ENCODE results near the gene SFXN5. TPM values are rescaled to one million over a fixed set of nuclear protein-coding genes. Genes with fewer than 3 reads are reported as not detected.

Gene SFXN5
- total RNA-seq, 1 experiment from 2014 or later = 25.9 TPM

- DNase-seq (ENCODE audit: low spot score) = no peak
- Mint-ChIP-seq H3K4me1 (peaks cover 18% of the 10 kb centered on the region), H3K27me3 (ENCODE audit: low read depth) (peaks cover 12% of the 10 kb centered on the region), H3K4me3 (no peak overlapping the region), H3K9me3 (no peaks in the 10 kb centered on the region), H3K27ac (no peak overlapping the region), H3K36me3 (no peaks in the 10 kb centered on the region)
- ATAC-seq = no peak
- ChIA-PET POLR2A (interaction anchor here (0.9 to 2.1 kb wide), 2 partner anchors 11 kb away, joined by 3 to 5 read pairs; partner anchors contain the start of gene EMX1), CTCF (interaction anchor here (3.1 to 8.3 kb wide), 4 partner anchors 24 to 46 kb away, joined by 23 to 113 read pairs (median 34); partner anchors contain the start of gene SPR)
- TF ChIP-seq RORB (CRISPR knock-in tag; IDR thresholded peaks at IDR 0.05) = no peak
- TF ChIP-seq SMAD4 (CRISPR knock-in tag; IDR thresholded peaks at IDR 0.05) = no peak
- TF ChIP-seq KAT7 (CRISPR knock-in tag; IDR thresholded peaks at IDR 0.05; ENCODE audit: borderline replicate concordance) = no peak
- no peak for TF ChIP-seq NR3C1 (CRISPR knock-in tag; conservative IDR thresholded peaks at IDR 0.05; ENCODE audit: low read depth)
- no peak for TF ChIP-seq AFF4 (CRISPR knock-in tag; IDR thresholded peaks at IDR 0.05; ENCODE audit: borderline replicate concordance)
- no peak for TF ChIP-seq ZNF423 (CRISPR knock-in tag; IDR thresholded peaks at IDR 0.05)
- TF ChIP-seq MXD4 (CRISPR knock-in tag; IDR thresholded peaks at IDR 0.05; ENCODE audit: borderline replicate concordance) = no peak
- no peak for TF ChIP-seq TEAD4 (CRISPR knock-in tag; IDR thresholded peaks at IDR 0.05)
- TF ChIP-seq STAT6 (CRISPR knock-in tag; conservative IDR thresholded peaks at IDR 0.05; ENCODE audit: low read depth) = no peak
- no peak for TF ChIP-seq ZNF416 (CRISPR knock-in tag; IDR thresholded peaks at IDR 0.05)
- TF ChIP-seq ZNF425 (CRISPR knock-in tag; conservative IDR thresholded peaks at IDR 0.05) = no peak
- TF ChIP-seq ZNF121 (CRISPR knock-in tag; IDR thresholded peaks at IDR 0.05) = no peak
Measured at GRCh38 chr2:72927619-72928550, 143.6 kb downstream of the SFXN5 start.

- DNase-seq (ENCODE audit: low spot score) = no peak
- Mint-ChIP-seq H3K36me3 (peaks cover 5% of the 10 kb centered on the region), H3K9me3 (no peaks in the 10 kb centered on the region), H3K27me3 (ENCODE audit: low read depth) (peaks cover 3% of the 10 kb centered on the region), H3K4me1 (peaks cover 18% of the 10 kb centered on the region), H3K27ac (no peak overlapping the region), H3K4me3 (no peak overlapping the region)
- ChIA-PET POLR2A (interaction anchor here (1.0 to 2.1 kb wide), 2 partner anchors 10 to 14 kb away, joined by 4 to 5 read pairs; partner anchors contain the start of gene EMX1), CTCF (interaction anchor here (0.8 to 8.3 kb wide), 12 partner anchors 7 to 251 kb away, joined by 3 to 113 read pairs (median 10); partner anchors contain the start of genes EMX1 and SPR)
- ATAC-seq = no peak
- TF ChIP-seq CTCF (IDR thresholded peaks at IDR 0.05) (no peak), MXD4 (CRISPR knock-in tag; IDR thresholded peaks at IDR 0.05; ENCODE audit: borderline replicate concordance) (no peak), OVOL2 (CRISPR knock-in tag; IDR thresholded peaks at IDR 0.05; ENCODE audit: borderline replicate concordance) (no peak), AFF4 (CRISPR knock-in tag; IDR thresholded peaks at IDR 0.05; ENCODE audit: borderline replicate concordance) (no peak), ZNF423 (CRISPR knock-in tag; IDR thresholded peaks at IDR 0.05) (no peak), NFATC4 (CRISPR knock-in tag; IDR thresholded peaks at IDR 0.05) (no peak)
Measured at GRCh38 chr2:72926811-72927465, 144.6 kb downstream of the SFXN5 start.
